Prostate gland (tissue), 2 donors: ENCODE data around the gene VWA5B2.

Source experiments
- CTCF ChIP-seq, 4 experiments: fragments of 200-600 bp in 2 of 4; fragments of 450-650 bp in 2 of 4; sonication (generic) in 2 of 4; IDR thresholded peaks; 1 replicate in 3 of 4; 2 replicates in 1 of 4; pipeline ENCODE4 v1.5.1; 2016 to 2019; ENCODE audit warnings: antibody characterized with exemption in 4 of 4, mild to moderate bottlenecking in 2 of 4, moderate library complexity in 2 of 4
- POLR2AphosphoS5 ChIP-seq: sonication (generic); formaldehyde crosslinking; IDR thresholded peaks from one replicate; pipeline ENCODE4 v1.6.1; 2017; ENCODE audit warnings: antibody characterized with exemption

- TF ChIP-seq CTCF (IDR thresholded peaks at IDR 0.05) = no peak
- TF ChIP-seq POLR2AphosphoS5 = no peak
These were observed 10.3 kb downstream of the VWA5B2 start for GRCh38 chr3:184239708-184240107.
